A549 (cell line): ENCODE results near the gene GUK1.

ENCODE experiments used
- BHLHE40 ChIP-seq: IDR thresholded peaks from 2 replicates; pipeline ENCODE4 v1.6.1; 2012; ENCODE audit warnings: low read depth, low read length, inconsistent platforms
- EP300 ChIP-seq, 2 experiments: fragments of >200 bp; sonication (Bioruptor Twin); formaldehyde crosslinking; IDR thresholded peaks; 2 replicates in 1 of 2; 3 replicates in 1 of 2; pipeline ENCODE4 v1.6.1; 2016 to 2017
- POLR2A ChIP-seq: IDR thresholded peaks from 2 replicates; pipeline ENCODE4 v1.6.1; 2012; ENCODE audit warnings: mild to moderate bottlenecking, low read length
- TF ChIP-seq, protein P1 (sequence below): fragments of >200 bp; sonication (Bioruptor Twin); formaldehyde crosslinking; IDR thresholded peaks from 3 replicates; pipeline ENCODE4 v1.5.1; 2016

DNA sequence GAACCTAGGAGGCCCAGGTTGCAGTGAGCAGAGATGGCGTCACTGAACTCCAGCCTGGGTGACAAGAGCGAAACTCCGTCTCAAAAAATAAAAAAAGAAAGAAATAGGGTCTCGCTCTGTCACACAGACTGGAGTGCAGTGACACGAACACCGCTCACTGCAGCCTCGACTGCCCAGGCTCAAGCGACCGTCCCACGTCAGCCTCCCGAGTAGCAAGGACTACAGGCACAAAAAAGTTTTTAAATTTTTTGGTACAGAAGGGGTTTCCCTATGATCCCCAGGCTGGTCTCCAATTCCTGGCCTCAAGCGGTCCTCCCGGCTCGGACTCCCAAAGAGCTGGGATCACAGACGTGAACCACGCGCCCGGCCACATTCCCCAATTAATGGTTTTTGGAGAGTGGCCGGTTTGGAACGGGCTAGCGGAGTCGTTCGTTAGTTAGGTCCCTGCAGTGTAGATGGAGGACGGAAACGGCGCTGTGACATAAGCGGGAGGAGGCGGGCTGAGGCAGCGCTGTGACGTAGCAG, 611 bp upstream of the GUK1 start:
- TF ChIP-seq, protein P1, sequence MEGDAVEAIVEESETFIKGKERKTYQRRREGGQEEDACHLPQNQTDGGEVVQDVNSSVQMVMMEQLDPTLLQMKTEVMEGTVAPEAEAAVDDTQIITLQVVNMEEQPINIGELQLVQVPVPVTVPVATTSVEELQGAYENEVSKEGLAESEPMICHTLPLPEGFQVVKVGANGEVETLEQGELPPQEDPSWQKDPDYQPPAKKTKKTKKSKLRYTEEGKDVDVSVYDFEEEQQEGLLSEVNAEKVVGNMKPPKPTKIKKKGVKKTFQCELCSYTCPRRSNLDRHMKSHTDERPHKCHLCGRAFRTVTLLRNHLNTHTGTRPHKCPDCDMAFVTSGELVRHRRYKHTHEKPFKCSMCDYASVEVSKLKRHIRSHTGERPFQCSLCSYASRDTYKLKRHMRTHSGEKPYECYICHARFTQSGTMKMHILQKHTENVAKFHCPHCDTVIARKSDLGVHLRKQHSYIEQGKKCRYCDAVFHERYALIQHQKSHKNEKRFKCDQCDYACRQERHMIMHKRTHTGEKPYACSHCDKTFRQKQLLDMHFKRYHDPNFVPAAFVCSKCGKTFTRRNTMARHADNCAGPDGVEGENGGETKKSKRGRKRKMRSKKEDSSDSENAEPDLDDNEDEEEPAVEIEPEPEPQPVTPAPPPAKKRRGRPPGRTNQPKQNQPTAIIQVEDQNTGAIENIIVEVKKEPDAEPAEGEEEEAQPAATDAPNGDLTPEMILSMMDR: no peak
- peak; percentile 62 for TF ChIP-seq POLR2A
- no peak for TF ChIP-seq EP300 (IDR thresholded peaks at IDR 0.05)
- TF ChIP-seq BHLHE40: no peak
